H9 (cell line): ENCODE results near the gene PLK1. TPM values are rescaled to one million over a fixed set of nuclear protein-coding genes. Genes with fewer than 3 reads are reported as not detected.

Source experiments
- DNase-seq: peaks from one replicate; pipeline ENCODE4 v3.0.0-alpha.2; 2017
- H2AFZ ChIP-seq: one replicate; pipeline ENCODE4 v1.6.1; 2013; ENCODE audit warnings: mild to moderate bottlenecking, low read length, control low read depth, moderate library complexity
- H2AK5ac ChIP-seq: 2 replicates; pipeline ENCODE4 v1.6.1; 2013; ENCODE audit warnings: low read length, control low read depth, mixed read lengths; ENCODE audit not compliant: insufficient read length
- H2BK120ac ChIP-seq: one replicate; pipeline ENCODE4 v1.6.1; 2013; ENCODE audit warnings: low read depth, mild to moderate bottlenecking, low read length, control low read depth, inconsistent platforms; ENCODE audit not compliant: poor library complexity, severe bottlenecking
- H2BK12ac ChIP-seq: 2 replicates; pipeline ENCODE4 v1.6.1; 2013; ENCODE audit warnings: low read length, control low read depth, mixed read lengths, low read depth; ENCODE audit not compliant: insufficient read length
- H2BK15ac ChIP-seq: 2 replicates; pipeline ENCODE4 v1.6.1; 2013; ENCODE audit warnings: low read depth, low read length, control low read depth
- H2BK20ac ChIP-seq: one replicate; pipeline ENCODE4 v1.6.1; 2013; ENCODE audit warnings: low read depth, mild to moderate bottlenecking, low read length, control low read depth, inconsistent platforms; ENCODE audit not compliant: poor library complexity, severe bottlenecking
- H2BK5ac ChIP-seq: 2 replicates; pipeline ENCODE4 v1.6.1; 2013; ENCODE audit warnings: low read length, control low read depth, mixed read lengths; ENCODE audit not compliant: insufficient read length
- H3K14ac ChIP-seq: 2 replicates; pipeline ENCODE4 v1.6.1; 2013; ENCODE audit warnings: low read length, control low read depth; ENCODE audit not compliant: insufficient read depth
- H3K18ac ChIP-seq: 2 replicates; pipeline ENCODE4 v1.6.1; 2013; ENCODE audit warnings: low read depth, mild to moderate bottlenecking, mixed read lengths, low read length, control low read depth; ENCODE audit not compliant: insufficient read length
- H3K23ac ChIP-seq: 2 replicates; pipeline ENCODE4 v1.6.1; 2013; ENCODE audit warnings: low read length, control low read depth, mixed read lengths, low read depth; ENCODE audit not compliant: insufficient read length
- H3K23me2 ChIP-seq: 2 replicates; pipeline ENCODE4 v1.6.1; 2013; ENCODE audit warnings: low read depth, mild to moderate bottlenecking, mixed read lengths, low read length, control low read depth; ENCODE audit not compliant: insufficient read length, poor library complexity, severe bottlenecking
- H3K27ac ChIP-seq: 2 replicates; pipeline ENCODE4 v1.5.1; 2013; ENCODE audit warnings: low read length, control low read depth, mixed read lengths, low read depth; ENCODE audit not compliant: insufficient read length
- H3K27me3 ChIP-seq: 2 replicates; pipeline ENCODE4 v1.6.1; 2013; ENCODE audit warnings: low read length, control low read depth, inconsistent platforms; ENCODE audit not compliant: insufficient read depth
- H3K4ac ChIP-seq: 2 replicates; pipeline ENCODE4 v1.6.1; 2013; ENCODE audit warnings: low read depth, mild to moderate bottlenecking, control low read depth, inconsistent platforms, low read length, moderate library complexity
- H3K4me1 ChIP-seq: 2 replicates; pipeline ENCODE4 v1.6.1; 2013; ENCODE audit warnings: low read length, control low read depth, inconsistent platforms; ENCODE audit not compliant: insufficient read depth
- H3K4me2 ChIP-seq: 2 replicates; pipeline ENCODE4 v1.6.1; 2013; ENCODE audit warnings: low read length, control low read depth, mixed read lengths; ENCODE audit not compliant: insufficient read length, insufficient read depth
- H3K56ac ChIP-seq: 2 replicates; pipeline ENCODE4 v1.6.1; 2013; ENCODE audit warnings: low read depth, mild to moderate bottlenecking, mixed read lengths, low read length, control low read depth; ENCODE audit not compliant: insufficient read length
- H3K79me1 ChIP-seq: 2 replicates; pipeline ENCODE4 v1.6.1; 2013; ENCODE audit warnings: low read depth, mild to moderate bottlenecking, moderate library complexity, low read length, control low read depth, inconsistent platforms; ENCODE audit not compliant: insufficient read depth, poor library complexity, severe bottlenecking
- H3K79me2 ChIP-seq: 2 replicates; pipeline ENCODE4 v1.6.1; 2013; ENCODE audit warnings: low read length, control low read depth, inconsistent platforms; ENCODE audit not compliant: insufficient read depth
- H3K9ac ChIP-seq: 2 replicates; pipeline ENCODE4 v1.6.1; 2013; ENCODE audit warnings: low read length, control low read depth, mixed read lengths; ENCODE audit not compliant: insufficient read length; ENCODE audit errors: extremely low read depth
- H3K9me3 ChIP-seq: one replicate; pipeline ENCODE4 v1.6.1; 2013; ENCODE audit warnings: low read depth, low read length, inconsistent platforms; ENCODE audit not compliant: control insufficient read depth
- H3T11ph ChIP-seq: one replicate; pipeline ENCODE4 v1.6.1; 2013; ENCODE audit warnings: mild to moderate bottlenecking, low read length, control low read depth, inconsistent platforms
- H4K20me1 ChIP-seq: one replicate; pipeline ENCODE4 v1.6.1; 2013; ENCODE audit not compliant: control insufficient read depth, insufficient read length, insufficient read depth
- H4K5ac ChIP-seq: 2 replicates; pipeline ENCODE4 v1.6.1; 2013; ENCODE audit warnings: low read depth, mild to moderate bottlenecking, mixed read lengths, low read length, control low read depth; ENCODE audit not compliant: insufficient read length
- H4K8ac ChIP-seq: replicated peaks from 2 replicates; pipeline ENCODE4 v1.6.1; 2013; ENCODE audit warnings: low read length, control low read depth, mixed read lengths, low read depth; ENCODE audit not compliant: insufficient read length
- H4K91ac ChIP-seq: 2 replicates; pipeline ENCODE4 v1.6.1; 2013; ENCODE audit warnings: low read depth, mild to moderate bottlenecking, moderate library complexity, mixed read lengths, low read length, control low read depth; ENCODE audit not compliant: insufficient read length
- H3K27ac Mint-ChIP-seq, 3 experiments: 2 replicates in 2 of 3; 3 replicates in 1 of 3; pipeline ENCODE4 v1.8.0; 2020 to 2021; ENCODE audit warnings: mixed read lengths in 3 of 3, mild to moderate bottlenecking in 1 of 3, moderate library complexity in 1 of 3
- H3K27me3 Mint-ChIP-seq: 2 replicates; pipeline ENCODE4 v1.8.0; 2021; ENCODE audit warnings: low read depth, mild to moderate bottlenecking, moderate library complexity, mixed read lengths
- H3K36me3 Mint-ChIP-seq, 3 experiments: 2 replicates in 2 of 3; 3 replicates in 1 of 3; pipeline ENCODE4 v1.8.0; 2020 to 2021; ENCODE audit warnings: low read depth in 3 of 3, mixed read lengths in 3 of 3; ENCODE audit not compliant: insufficient read depth in 1 of 3
- H3K4me1 Mint-ChIP-seq, 2 experiments: 2 replicates each; pipeline ENCODE4 v1.8.0; 2020; ENCODE audit warnings: mixed read lengths in 2 of 2
- H3K4me3 Mint-ChIP-seq, 2 experiments: 2 replicates in 1 of 2; 3 replicates in 1 of 2; pipeline ENCODE4 v1.8.0; 2020 to 2021; ENCODE audit warnings: mild to moderate bottlenecking in 2 of 2, mixed read lengths in 2 of 2, moderate library complexity in 1 of 2
- H3K9me3 Mint-ChIP-seq, 2 experiments: 2 replicates in 1 of 2; 3 replicates in 1 of 2; pipeline ENCODE4 v1.8.0; 2020; ENCODE audit warnings: mild to moderate bottlenecking in 2 of 2, mixed read lengths in 2 of 2, moderate library complexity in 1 of 2
- CTCF ChIP-seq: fragments of 200-600 bp; sonication (generic); conservative IDR thresholded peaks from 3 replicates; pipeline ENCODE4 v1.8.0; 2021; ENCODE audit warnings: antibody characterized with exemption, mild to moderate bottlenecking
- WGBS: extraction: QIAGEN DNeasy Blood & Tissue Kit; methylation state at CpG from one replicate; pipeline ENCODE4 v1.1.7; 2013; ENCODE audit warnings: missing lambda C conversion rate, low lambda C conversion rate, mixed read lengths; ENCODE audit not compliant: insufficient read length; ENCODE audit errors: extremely low coverage; 5-methylcytosine and 5-hydroxymethylcytosine counted together
- total RNA-seq: library from RNA; stranded (reverse); gene quantifications from 2 replicates; pipeline ENCODE4 v1.2.1, GENCODE V29; 2021

Gene PLK1
- total RNA-seq, 1 experiment from 2014 or later: 140 TPM

- H3K27me3 ChIP-seq: no peaks in the 10 kb centered on the region
- Mint-ChIP-seq H3K9me3 (no peaks in the 10 kb centered on the region), H3K27ac (peak overlapping the region in 1 of 3 experiments; percentile 74; a peak in 2 of 7 replicates), H3K36me3 (peaks cover 64 to 88% (median 82%) of the 10 kb centered on the region in 3 experiments), H3K27me3 (no peaks in the 10 kb centered on the region; the same call in 1 of the 2 replicates), H3K4me1 (peaks cover 16% of the 10 kb centered on the region in 2 experiments), H3K4me3 (no peak overlapping the region)
- H2AFZ ChIP-seq: no peak overlapping the region
- H3K4me2 ChIP-seq: no peak overlapping the region
- H3K23ac ChIP-seq: no peak overlapping the region
- H2AK5ac ChIP-seq: no peak overlapping the region
- H3K4ac ChIP-seq: no peak overlapping the region
- H3K18ac ChIP-seq: no peak overlapping the region
- H3K9me3 ChIP-seq: no peaks in the 10 kb centered on the region
- H2BK15ac ChIP-seq: no peak overlapping the region
- no peak for TF ChIP-seq CTCF
- H4K8ac ChIP-seq: no peak overlapping the region
- H3K79me2 ChIP-seq: peaks cover 23% of the 10 kb centered on the region; the same call in 1 of the 2 replicates
- H2BK120ac ChIP-seq: no peak overlapping the region
- no peak overlapping the region for H3K27ac ChIP-seq
- no peaks in the 10 kb centered on the region; the same call in 1 of the 2 replicates for H3K4me1 ChIP-seq
- no peak overlapping the region for H2BK20ac ChIP-seq
- H4K20me1 ChIP-seq: no peaks in the 10 kb centered on the region
- H3K23me2 ChIP-seq: peaks cover 7% of the 10 kb centered on the region
- H2BK5ac ChIP-seq: no peak overlapping the region
- no peak overlapping the region for H3K56ac ChIP-seq
- H4K91ac ChIP-seq: no peak overlapping the region
- H4K5ac ChIP-seq: no peak overlapping the region
- H3K9ac ChIP-seq: no peak overlapping the region
- no peak overlapping the region for H3K14ac ChIP-seq
- no CpG with 5 or more reads among the region's 3 CpGs for WGBS
- H3T11ph ChIP-seq: no peak overlapping the region
- peaks cover 18% of the 10 kb centered on the region for H3K79me1 ChIP-seq
- H2BK12ac ChIP-seq: no peak overlapping the region
- DNase-seq: no peak
These were observed 4.8 kb downstream of the PLK1 start for GRCh38 chr16:23683487-23683886.
